SK-N-SH treated with all-trans-retinoic acid at 6 μM for 48 hours (cell line): ENCODE results near the gene GGT1.

Experiments
- ATAC-seq: fragments of 200-7000 bp; cut with Tn5 transposase; 3 replicates; pipeline ENCODE4 v1.9.1; 2020; ENCODE audit warnings: mild to moderate bottlenecking, moderate library complexity
- BACH2 ChIP-seq: fragments of 250-450 bp; sonication (Bioruptor Pico); IDR thresholded peaks from 2 replicates; pipeline ENCODE4 v1.9.0; 2021; ENCODE audit warnings: mild to moderate bottlenecking, borderline replicate concordance
- CREB5 ChIP-seq: fragments of 250-450 bp; sonication (Bioruptor Pico); IDR thresholded peaks from 2 replicates; pipeline ENCODE4 v1.5.1; 2020; ENCODE audit warnings: low read depth, mild to moderate bottlenecking, moderate library complexity
- CSDC2 ChIP-seq: fragments of 250-450 bp; sonication (Bioruptor Pico); IDR thresholded peaks from 2 replicates; pipeline ENCODE4 v1.5.0; 2020; ENCODE audit warnings: mild to moderate bottlenecking, moderate library complexity
- CSRNP3 ChIP-seq: fragments of 250-450 bp; sonication (Bioruptor Pico); IDR thresholded peaks from 2 replicates; pipeline ENCODE4 v1.5.1; 2021; ENCODE audit warnings: mild to moderate bottlenecking, moderate library complexity
- ESRRG ChIP-seq: fragments of 250-450 bp; sonication (Bioruptor Pico); IDR thresholded peaks from 2 replicates; pipeline ENCODE4 v1.6.1; 2021; ENCODE audit warnings: mild to moderate bottlenecking
- GLIS3 ChIP-seq: fragments of 250-450 bp; sonication (Bioruptor Pico); IDR thresholded peaks from 2 replicates; pipeline ENCODE4 v1.5.0; 2020; ENCODE audit warnings: mild to moderate bottlenecking, moderate library complexity
- ISL1 ChIP-seq: fragments of 250-450 bp; sonication (Bioruptor Pico); IDR thresholded peaks from 2 replicates; pipeline ENCODE4 v2.1.2; 2022; ENCODE audit warnings: mild to moderate bottlenecking, moderate library complexity
- OSR1 ChIP-seq: fragments of 250-450 bp; sonication (Bioruptor Pico); IDR thresholded peaks from 2 replicates; pipeline ENCODE4 v1.8.0; 2022; ENCODE audit warnings: moderate library complexity, mild to moderate bottlenecking, inconsistent platforms
- PATZ1 ChIP-seq: fragments of 250-450 bp; sonication (Bioruptor Pico); IDR thresholded peaks from 2 replicates; pipeline ENCODE4 v1.8.0; 2020; ENCODE audit warnings: mild to moderate bottlenecking, moderate library complexity, borderline replicate concordance
- PPARA ChIP-seq: fragments of 250-450 bp; sonication (Bioruptor Pico); IDR thresholded peaks from 2 replicates; pipeline ENCODE4 v1.5.0; 2020; ENCODE audit warnings: mild to moderate bottlenecking, borderline replicate concordance
- RARB ChIP-seq: fragments of 250-450 bp; sonication (Bioruptor Pico); IDR thresholded peaks from 2 replicates; pipeline ENCODE4 v1.8.0; 2021; ENCODE audit warnings: mild to moderate bottlenecking, moderate library complexity
- SNAI2 ChIP-seq: fragments of 250-450 bp; sonication (Bioruptor Pico); IDR thresholded peaks from 2 replicates; pipeline ENCODE4 v1.5.0; 2020; ENCODE audit warnings: mild to moderate bottlenecking, moderate library complexity
- TCF4 ChIP-seq: fragments of 250-450 bp; sonication (Bioruptor Pico); IDR thresholded peaks from 2 replicates; pipeline ENCODE4 v1.8.0; 2021; ENCODE audit warnings: mild to moderate bottlenecking, moderate library complexity, borderline replicate concordance
- TOX ChIP-seq: fragments of 250-450 bp; sonication (Bioruptor Pico); IDR thresholded peaks from 2 replicates; pipeline ENCODE4 v1.8.0; 2021; ENCODE audit warnings: mild to moderate bottlenecking, moderate library complexity, borderline replicate concordance
- TSHZ2 ChIP-seq: fragments of 250-450 bp; sonication (Bioruptor Pico); IDR thresholded peaks from 2 replicates; pipeline ENCODE4 v1.5.0; 2020; ENCODE audit warnings: mild to moderate bottlenecking, moderate library complexity
- ZC3H10 ChIP-seq: fragments of 250-450 bp; sonication (Bioruptor Pico); IDR thresholded peaks from 2 replicates; pipeline ENCODE4 v1.5.1; 2021; ENCODE audit warnings: mild to moderate bottlenecking, moderate library complexity
- ZFP3 ChIP-seq: fragments of 250-450 bp; sonication (Bioruptor Pico); IDR thresholded peaks from 2 replicates; pipeline ENCODE4 v1.5.0; 2020; ENCODE audit warnings: mild to moderate bottlenecking, moderate library complexity
- ZFP30 ChIP-seq: fragments of 450-650 bp; formaldehyde crosslinking; IDR thresholded peaks from 2 replicates; pipeline ENCODE4 v1.5.0; 2022; ENCODE audit warnings: mild to moderate bottlenecking, moderate library complexity
- ZNF565 ChIP-seq: fragments of 450-650 bp; formaldehyde crosslinking; conservative IDR thresholded peaks from 2 replicates; pipeline ENCODE4 v1.5.0; 2020; ENCODE audit warnings: low read depth, mild to moderate bottlenecking, moderate library complexity
- ZNF70 ChIP-seq: fragments of 450-650 bp; formaldehyde crosslinking; IDR thresholded peaks from 2 replicates; pipeline ENCODE4 v1.5.0; 2020; ENCODE audit warnings: mild to moderate bottlenecking, moderate library complexity
- ZNF8 ChIP-seq: fragments of 450-650 bp; formaldehyde crosslinking; IDR thresholded peaks from 2 replicates; pipeline ENCODE4 v1.5.0; 2020; ENCODE audit warnings: mild to moderate bottlenecking, moderate library complexity

GGT1 gene

GRCh38 chr22:24565077-24565476, 37.9 kb upstream of the GGT1 start:
- no peak for TF ChIP-seq ISL1 (CRISPR knock-in tag)
- TF ChIP-seq OSR1 (CRISPR knock-in tag): no peak
- TF ChIP-seq BACH2 (CRISPR knock-in tag): no peak
- TF ChIP-seq GLIS3 (CRISPR knock-in tag): no peak
- no peak for TF ChIP-seq ZNF70
- no peak for TF ChIP-seq CSRNP3 (CRISPR knock-in tag)
- TF ChIP-seq ZFP3 (CRISPR knock-in tag): no peak
- no peak for TF ChIP-seq PPARA (CRISPR knock-in tag)
- no peak for TF ChIP-seq ZFP30
- no peak for TF ChIP-seq TSHZ2 (CRISPR knock-in tag)
- TF ChIP-seq ZC3H10 (CRISPR knock-in tag): no peak
- TF ChIP-seq CSDC2 (CRISPR knock-in tag): no peak
- TF ChIP-seq, all 23 proteins: peak for 0
- ATAC-seq: no peak

GRCh38 chr22:24566899-24567511, 36.0 kb upstream of the GGT1 start:
- no peak for TF ChIP-seq SNAI2 (CRISPR knock-in tag)
- TF ChIP-seq ESRRG (CRISPR knock-in tag): no peak
- TF ChIP-seq CREB5 (CRISPR knock-in tag): no peak
- TF ChIP-seq ISL1 (CRISPR knock-in tag): no peak
- no peak for TF ChIP-seq CSDC2 (CRISPR knock-in tag)
- no peak for TF ChIP-seq TCF4
- no peak for TF ChIP-seq ZFP30
- TF ChIP-seq PPARA (CRISPR knock-in tag): no peak
- no peak for TF ChIP-seq ZNF565 (CRISPR knock-in tag)
- no peak for TF ChIP-seq ZFP3 (CRISPR knock-in tag)
- TF ChIP-seq BACH2 (CRISPR knock-in tag): no peak
- no peak for TF ChIP-seq GLIS3 (CRISPR knock-in tag)
- no peak for TF ChIP-seq RARB (CRISPR knock-in tag)
- ATAC-seq: no peak

- no peak for ATAC-seq
- TF ChIP-seq PPARA (CRISPR knock-in tag) (no peak), ZNF8 (CRISPR knock-in tag) (no peak), ESRRG (CRISPR knock-in tag) (no peak), TOX (CRISPR knock-in tag) (no peak), OSR1 (CRISPR knock-in tag) (no peak), CSRNP3 (CRISPR knock-in tag) (no peak), ZFP3 (CRISPR knock-in tag) (no peak), GLIS3 (CRISPR knock-in tag) (no peak), CREB5 (CRISPR knock-in tag) (no peak), PATZ1 (CRISPR knock-in tag) (no peak), TCF4 (no peak), ZNF565 (CRISPR knock-in tag) (no peak), TSHZ2 (CRISPR knock-in tag) (no peak), BACH2 (CRISPR knock-in tag) (no peak), RARB (CRISPR knock-in tag) (no peak), ZC3H10 (CRISPR knock-in tag) (no peak), ZNF70 (no peak)
Observed at GRCh38 chr22:24567668-24568067, 35.3 kb upstream of the GGT1 start.
